ENCODE data around the gene PI4K2B.

PI4K2B gene

DNA sequence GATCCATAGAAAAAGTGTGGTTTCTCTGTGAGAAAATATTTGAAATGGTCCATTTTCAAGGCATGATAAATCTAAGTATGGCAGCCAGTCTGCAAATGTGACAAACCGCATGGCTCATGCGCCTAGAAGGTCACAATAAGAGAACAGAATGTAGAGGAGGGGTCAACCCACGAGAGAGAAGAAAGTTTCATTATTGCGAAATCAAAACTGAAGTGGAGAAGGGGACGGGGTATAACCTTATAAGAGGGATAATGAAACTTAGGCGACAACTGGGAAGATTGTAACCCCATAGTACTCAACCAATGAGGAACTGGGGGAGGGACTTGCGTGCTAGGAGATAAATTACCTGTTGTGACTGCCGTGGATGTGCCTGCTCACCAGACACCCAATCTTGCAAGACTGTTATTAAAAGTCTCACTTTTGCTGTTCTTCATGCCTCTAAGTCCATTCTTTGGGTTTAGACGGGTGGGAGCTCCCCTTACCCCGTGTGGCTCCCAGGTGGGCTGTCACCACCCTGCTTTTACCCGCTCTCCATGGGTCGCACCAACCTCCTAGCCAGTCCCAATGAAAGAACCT lies 57.4 kb downstream of the PI4K2B start:
- no peak for DNase-seq (ENCODE audit: low spot score)
- no peak for TF ChIP-seq CTCF (conservative IDR thresholded peaks at IDR 0.05; ENCODE audit: low read depth)
- CTCF ChIA-PET = no interaction called here
- POLR2A ChIA-PET (ENCODE audit: low non-redundant PET) = no interaction called here
- no peak overlapping the region for H3K27ac ChIP-seq

- CTCF ChIA-PET = interaction anchor here (0.7 kb wide), 1 partner anchor 14 kb away, joined by 4 read pairs; no protein-coding TSS in a partner anchor
- H3K27ac ChIP-seq = no peak overlapping the region
- no peak for TF ChIP-seq CTCF (conservative IDR thresholded peaks at IDR 0.05; ENCODE audit: low read depth)
- POLR2A ChIA-PET (ENCODE audit: low non-redundant PET) = no interaction called here
- no peak for DNase-seq (ENCODE audit: low spot score)
Measured at GRCh38 chr4:25297528-25298242, 63.9 kb downstream of the PI4K2B start.

DNA sequence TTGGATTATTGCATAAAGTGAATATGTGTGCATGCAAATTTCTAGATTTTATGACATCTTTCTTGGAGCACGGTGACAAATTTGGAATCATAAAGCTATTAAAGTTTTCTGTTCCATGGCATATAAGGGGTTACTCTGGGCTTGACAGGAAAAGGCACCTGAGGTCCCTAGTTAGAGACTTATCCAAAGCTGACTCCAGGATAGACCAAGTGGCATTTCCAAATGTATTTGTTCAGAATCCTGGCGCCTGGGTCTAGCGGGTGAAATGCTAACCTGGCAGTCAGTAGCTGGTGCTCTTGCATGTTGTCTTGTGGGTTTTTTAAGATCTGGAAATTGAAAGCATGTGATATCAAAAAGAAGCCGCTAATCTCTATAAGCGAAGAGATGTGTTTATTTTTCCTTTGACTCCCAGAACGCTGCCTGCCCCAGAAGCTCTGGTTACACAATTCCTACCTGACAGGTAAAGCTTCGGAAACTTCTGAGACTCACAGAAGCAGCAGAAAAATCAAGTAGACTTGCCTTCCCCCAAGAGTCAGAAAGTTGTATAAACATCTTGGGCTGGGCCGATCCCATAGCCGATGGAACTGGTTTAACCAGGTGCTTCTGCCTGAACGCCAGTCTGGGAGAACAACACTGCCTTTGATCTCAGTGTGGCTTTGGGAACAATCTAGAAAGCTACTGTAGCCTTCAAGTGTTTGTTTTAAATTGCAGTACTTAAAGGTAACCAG lies 65.8 kb downstream of the PI4K2B start:
- no peak overlapping the region for H3K27ac ChIP-seq
- TF ChIP-seq CTCF (conservative IDR thresholded peaks at IDR 0.05; ENCODE audit: low read depth) = no peak
- CTCF ChIA-PET = interaction anchor here (1.0 to 1.4 kb wide), 2 partner anchors 13 to 319 kb away, joined by 3 to 5 read pairs; no protein-coding TSS in a partner anchor
- DNase-seq (ENCODE audit: low spot score) = peak; percentile 47
- POLR2A ChIA-PET (ENCODE audit: low non-redundant PET) = no interaction called here

GRCh38 chr4:25301471-25301870 lies 67.6 kb downstream of the PI4K2B start:
- ChIA-PET POLR2A (ENCODE audit: low non-redundant PET) (no interaction called here), CTCF (no interaction called here)
- no peak for TF ChIP-seq CTCF (conservative IDR thresholded peaks at IDR 0.05; ENCODE audit: low read depth)

GRCh38 chr4:25302626-25303025 lies 68.8 kb downstream of the PI4K2B start:
- H3K27ac ChIP-seq = no peak overlapping the region
- TF ChIP-seq CTCF (conservative IDR thresholded peaks at IDR 0.05; ENCODE audit: low read depth) = no peak
- CTCF ChIA-PET = no interaction called here
- POLR2A ChIA-PET (ENCODE audit: low non-redundant PET) = no interaction called here
- no peak for DNase-seq (ENCODE audit: low spot score)

More at GRCh38 chr4:25301471-25301870, 67.6 kb downstream of the PI4K2B start:
- H3K27ac ChIP-seq = no peak overlapping the region
- no peak for DNase-seq (ENCODE audit: low spot score)

GRCh38 chr4:25303578-25303977 lies 69.7 kb downstream of the PI4K2B start:
- POLR2A ChIA-PET (ENCODE audit: low non-redundant PET) = no interaction called here
- no peak for DNase-seq (ENCODE audit: low spot score)
- no peak for TF ChIP-seq CTCF (conservative IDR thresholded peaks at IDR 0.05; ENCODE audit: low read depth)
- CTCF ChIA-PET = no interaction called here
- H3K27ac ChIP-seq = no peak overlapping the region

Measured in RWPE1 (cell line).